Skeletal muscle tissue (tissue), 4 donors: ENCODE measurements around the gene TMTC3. TPM values are rescaled to one million over a fixed set of nuclear protein-coding genes. Genes with fewer than 3 reads are reported as not detected.

Source experiments
- H3K27ac ChIP-seq: one replicate; pipeline ENCODE4 v1.7.0; 2013; ENCODE audit warnings: mild to moderate bottlenecking, low read depth, low read length, inconsistent platforms
- H3K27me3 ChIP-seq, 3 donors: one replicate each; pipeline ENCODE4 v1.7.0; 2013; ENCODE audit warnings: low read length in 3 of 3; ENCODE audit not compliant: control insufficient read depth in 3 of 3, insufficient read depth in 3 of 3
- H3K36me3 ChIP-seq, 3 donors: one replicate each; pipeline ENCODE4 v1.7.0; 2013; ENCODE audit warnings: low read length in 3 of 3; ENCODE audit not compliant: control insufficient read depth in 3 of 3, insufficient read depth in 3 of 3
- H3K4me1 ChIP-seq, 3 donors: one replicate each; pipeline ENCODE4 v1.7.0; 2013; ENCODE audit warnings: low read length in 3 of 3, mild to moderate bottlenecking in 3 of 3; ENCODE audit not compliant: control insufficient read depth in 3 of 3, insufficient read depth in 3 of 3
- H3K4me3 ChIP-seq, 3 donors: one replicate each; pipeline ENCODE4 v1.7.0; 2013; ENCODE audit warnings: low read length in 3 of 3
- H3K9ac ChIP-seq, 3 donors: one replicate each; pipeline ENCODE4 v1.7.0; 2013; ENCODE audit warnings: low read length in 3 of 3, mild to moderate bottlenecking in 3 of 3, moderate library complexity in 2 of 3, low read depth in 1 of 3
- H3K9me3 ChIP-seq, 3 donors: one replicate each; pipeline ENCODE4 v1.7.0; 2013; ENCODE audit warnings: low read length in 3 of 3; ENCODE audit not compliant: control insufficient read depth in 3 of 3
- total RNA-seq: library from RNA; depleted of rRNA; stranded (reverse); fragments of >200 nt; gene quantifications from one replicate; pipeline ENCODE4 v1.2.3, GENCODE V29; 2014
- donor health status: Osteomylitis.

Gene TMTC3
- 13.6 TPM for total RNA-seq

GRCh38 chr12:88141774-88142609 lies at the start of gene TMTC3, which contains the start of gene CEP290:
Gene TMTC3, plus strand, starts transcription at chr12:88142307. Its CDS starts 6,009 bp downstream, at chr12:88148316.
Gene CEP290, minus strand, starts transcription at chr12:88142088. Its CDS starts 781 bp downstream, at chr12:88141307.
- Histone ChIP-seq H3K9ac (peak within 1 kb of the TSS; percentile 79 to 90 (median 85)), H3K9me3 (no peaks in the 10 kb centered on the region), H3K27me3 (no peaks in the 10 kb centered on the region), H3K27ac (peak within 1 kb of the TSS; percentile 66), H3K4me3 (peak within 1 kb of the TSS; percentile 78 to 98 (median 92)), H3K4me1 (peaks cover 6 to 15% (median 14%) of the 10 kb centered on the region in 3 donors), H3K36me3 (peaks cover 0 to 6% (median 0%) of the 10 kb centered on the region in 3 donors)

- H3K4me1 ChIP-seq = no peaks in the 10 kb centered on the region
- no peaks in the 10 kb centered on the region for H3K27me3 ChIP-seq
- peaks cover 0 to 12% (median 9%) of the 10 kb centered on the region in 3 donors for H3K36me3 ChIP-seq
These were observed 49.3 kb upstream of the TMTC3 start for GRCh38 chr12:88092771-88093170.

DNA sequence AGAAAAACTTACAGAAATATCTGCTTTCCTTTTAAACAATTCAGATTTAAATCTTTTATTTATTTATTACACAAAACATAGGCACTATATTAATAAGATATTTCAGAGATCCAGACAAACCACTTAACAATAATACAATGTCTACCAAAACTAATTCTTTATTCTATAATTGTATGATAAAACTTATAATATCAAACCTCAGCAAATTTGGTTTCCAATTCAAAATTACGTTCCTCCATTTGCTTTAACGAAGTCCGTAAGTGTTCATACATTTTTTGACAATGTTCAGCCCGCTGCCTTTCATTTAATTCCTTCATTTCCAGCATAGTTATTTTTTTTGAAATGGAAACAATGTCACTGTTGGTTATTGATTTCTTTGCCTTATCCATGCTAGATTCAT lies 48.5 kb upstream of the TMTC3 start:
- H3K27ac ChIP-seq = no peak overlapping the region
- peaks cover 0 to 13% (median 11%) of the 10 kb centered on the region in 3 donors for H3K36me3 ChIP-seq
- H3K9ac ChIP-seq = no peak overlapping the region
- no peaks in the 10 kb centered on the region for H3K9me3 ChIP-seq
- no peaks in the 10 kb centered on the region for H3K4me1 ChIP-seq
- H3K27me3 ChIP-seq = no peaks in the 10 kb centered on the region
- H3K4me3 ChIP-seq = no peak overlapping the region

More at GRCh38 chr12:88092771-88093170, 49.3 kb upstream of the TMTC3 start:
- no peak overlapping the region for H3K27ac ChIP-seq
- no peak overlapping the region for H3K4me3 ChIP-seq
- no peaks in the 10 kb centered on the region for H3K9me3 ChIP-seq
- H3K9ac ChIP-seq = no peak overlapping the region

DNA sequence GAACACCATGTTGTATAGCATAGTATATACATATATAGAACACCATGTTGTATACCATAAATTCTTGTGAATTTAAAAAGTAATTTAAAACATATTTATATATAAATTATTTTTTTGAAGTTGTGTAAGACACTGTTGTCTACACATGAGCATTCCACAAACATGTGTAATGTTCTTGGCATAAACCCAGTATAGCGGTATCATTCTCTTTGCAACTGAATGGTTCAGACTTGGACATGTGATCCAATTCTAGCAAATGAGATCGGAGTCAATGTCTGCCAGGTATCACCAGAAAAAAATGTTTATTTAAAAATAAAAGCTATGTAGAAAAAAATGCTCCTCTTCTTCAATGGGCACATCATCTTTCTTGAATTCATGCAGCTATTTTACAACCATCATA lies 34.1 kb upstream of the TMTC3 start:
- H3K4me1 ChIP-seq = no peaks in the 10 kb centered on the region
- no peak overlapping the region for H3K27ac ChIP-seq
- H3K9ac ChIP-seq = no peak overlapping the region
- no peaks in the 10 kb centered on the region for H3K27me3 ChIP-seq
- H3K4me3 ChIP-seq = no peak overlapping the region
- H3K9me3 ChIP-seq = no peaks in the 10 kb centered on the region
- peaks cover 0 to 15% (median 15%) of the 10 kb centered on the region in 3 donors for H3K36me3 ChIP-seq

DNA sequence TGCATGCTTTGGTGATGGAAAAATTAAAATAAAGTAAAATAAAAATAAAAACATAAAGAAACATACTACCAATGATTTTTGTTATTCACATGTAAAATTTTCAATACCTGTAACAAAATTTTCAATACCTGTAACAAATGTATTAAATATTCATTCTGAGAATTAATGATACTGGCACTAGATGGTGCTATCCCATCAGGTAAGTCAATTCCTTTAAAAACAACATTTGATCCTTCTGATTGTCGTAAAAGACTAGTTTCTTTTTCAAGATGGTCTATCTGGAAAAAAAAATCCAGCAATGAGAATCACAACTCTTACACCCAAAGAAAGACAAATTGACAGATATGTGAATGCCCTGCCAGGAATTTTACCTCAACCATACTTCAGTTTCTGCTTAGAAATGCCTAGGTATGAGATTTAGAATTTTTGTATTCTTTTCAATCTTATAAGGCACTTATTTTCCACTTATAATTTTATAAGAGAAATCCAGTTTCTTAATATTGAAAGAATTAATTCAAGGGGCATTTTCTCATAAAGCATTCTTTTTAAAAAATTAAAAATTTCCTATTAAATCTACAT lies 30.9 kb upstream of the TMTC3 start:
- Histone ChIP-seq H3K27ac (no peak overlapping the region), H3K9ac (peak overlapping the region in 2 of 3 donors; percentile 40 to 58), H3K4me1 (no peaks in the 10 kb centered on the region), H3K9me3 (no peaks in the 10 kb centered on the region), H3K36me3 (peaks cover 0 to 15% (median 6%) of the 10 kb centered on the region in 3 donors), H3K27me3 (no peaks in the 10 kb centered on the region), H3K4me3 (peak overlapping the region in 1 of 3 donors; percentile 35)

GRCh38 chr12:88113871-88114270 lies 28.2 kb upstream of the TMTC3 start:
- Histone ChIP-seq H3K9me3 (no peaks in the 10 kb centered on the region), H3K9ac (no peak overlapping the region), H3K27me3 (no peaks in the 10 kb centered on the region), H3K36me3 (peaks cover 0 to 13% (median 8%) of the 10 kb centered on the region in 3 donors), H3K4me3 (no peak overlapping the region), H3K4me1 (no peaks in the 10 kb centered on the region), H3K27ac (no peak overlapping the region)

DNA sequence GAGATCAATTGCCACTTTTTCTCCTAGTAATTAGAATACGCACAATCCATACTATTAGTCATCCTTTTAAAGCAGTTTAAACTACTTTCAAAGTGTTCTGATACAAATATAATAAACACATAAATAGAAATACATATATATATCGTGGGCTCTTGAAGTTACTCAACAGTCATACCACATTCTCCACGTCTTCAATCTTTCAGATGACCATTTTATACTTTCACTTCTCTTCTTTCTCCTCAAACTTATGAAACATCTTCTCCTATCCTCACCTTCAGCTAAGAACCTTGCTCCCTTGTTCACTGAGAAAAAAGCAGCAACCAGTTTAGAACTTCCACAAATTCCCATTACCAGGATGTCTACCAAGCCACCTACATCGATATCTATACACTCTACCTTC lies 19.4 kb upstream of the TMTC3 start:
- no peak overlapping the region for H3K4me3 ChIP-seq

GRCh38 chr12:88127099-88127498 lies 15.0 kb upstream of the TMTC3 start:
- Histone ChIP-seq H3K9ac (no peak overlapping the region), H3K4me1 (no peaks in the 10 kb centered on the region), H3K9me3 (no peaks in the 10 kb centered on the region), H3K4me3 (no peak overlapping the region), H3K27ac (no peak overlapping the region), H3K36me3 (peaks cover 3 to 32% (median 7%) of the 10 kb centered on the region in 3 donors), H3K27me3 (no peaks in the 10 kb centered on the region)

More for the DNA sequence above, 19.4 kb upstream of the TMTC3 start:
- H3K27me3 ChIP-seq = no peaks in the 10 kb centered on the region
- H3K9me3 ChIP-seq = no peaks in the 10 kb centered on the region
- no peaks in the 10 kb centered on the region for H3K4me1 ChIP-seq
- H3K27ac ChIP-seq = no peak overlapping the region
- no peak overlapping the region for H3K9ac ChIP-seq
- peaks cover 3 to 25% (median 11%) of the 10 kb centered on the region in 3 donors for H3K36me3 ChIP-seq

DNA sequence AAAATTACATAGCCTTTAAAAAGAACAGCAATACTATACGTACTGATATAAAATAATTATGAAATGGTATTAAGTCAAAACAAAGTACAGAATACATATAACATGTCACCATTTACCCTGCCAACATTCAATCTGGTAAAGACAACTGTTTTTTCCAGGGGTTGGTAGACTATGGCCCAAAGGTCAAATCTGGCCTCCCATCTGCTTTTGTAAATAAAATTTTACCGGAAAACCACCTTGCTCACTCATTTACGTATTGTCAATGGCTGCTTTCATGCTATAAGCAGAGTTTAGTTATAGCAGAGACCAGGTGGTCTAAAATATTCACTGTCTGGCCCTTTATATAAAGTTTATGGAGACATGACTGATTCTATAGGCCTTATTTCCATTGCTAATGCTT lies 14.3 kb upstream of the TMTC3 start:
- H3K27me3 ChIP-seq = no peaks in the 10 kb centered on the region
- H3K9me3 ChIP-seq = no peaks in the 10 kb centered on the region
- H3K9ac ChIP-seq = no peak overlapping the region
- peaks cover 3 to 29% (median 7%) of the 10 kb centered on the region in 3 donors for H3K36me3 ChIP-seq
- H3K27ac ChIP-seq = no peak overlapping the region
- H3K4me1 ChIP-seq = no peaks in the 10 kb centered on the region
- H3K4me3 ChIP-seq = no peak overlapping the region

DNA sequence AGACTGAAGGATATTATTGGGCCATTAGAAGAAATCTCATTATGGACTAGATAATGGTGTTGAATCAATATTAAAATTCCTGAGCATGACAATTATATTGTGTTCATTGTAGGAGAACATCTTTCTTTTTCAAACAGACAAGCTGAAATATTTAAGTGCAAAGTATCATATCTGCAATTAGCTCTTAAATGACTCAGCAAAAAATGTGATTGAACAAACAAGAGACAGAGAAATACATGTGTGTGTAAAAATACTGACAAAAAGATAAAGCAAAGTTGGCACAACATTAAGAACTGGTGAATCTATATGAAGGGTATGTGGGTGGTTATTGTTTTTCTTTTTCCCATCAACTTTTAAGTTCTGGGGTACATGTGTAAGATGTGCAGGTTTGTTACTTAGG lies 9.7 kb upstream of the TMTC3 start:
- Histone ChIP-seq H3K36me3 (peaks cover 0 to 8% (median 6%) of the 10 kb centered on the region in 3 donors), H3K9me3 (no peaks in the 10 kb centered on the region), H3K27ac (no peak overlapping the region), H3K27me3 (no peaks in the 10 kb centered on the region), H3K9ac (no peak overlapping the region), H3K4me1 (no peaks in the 10 kb centered on the region), H3K4me3 (no peak overlapping the region)
